ENCODE measurements around the gene PALMD. TPM values are rescaled to one million over a fixed set of nuclear protein-coding genes. Genes with fewer than 3 reads are reported as not detected.
A peak's percentile ranks its signal among the peaks of the same experiment; 100 is the strongest.

PALMD gene
- total RNA-seq, 1 experiment from 2014 or later, result 8.0 TPM

- H3F3A ChIP-seq (ENCODE audit: low read length, unreplicated experiment), result no peaks in the 10 kb centered on the region
- no peak overlapping the region for H3K27ac ChIP-seq (ENCODE audit: low read length)
- no peaks in the 10 kb centered on the region for H3K27me3 ChIP-seq (ENCODE audit: low read length)
- CTCF ChIA-PET, result interaction anchor here (1.5 kb wide), 1 partner anchor 16 kb away, joined by 3 read pairs; no protein-coding TSS in a partner anchor
- no peak overlapping the region for H3K4me2 ChIP-seq (ENCODE audit: low read length)
- no peak for DNase-seq
- H4K20me1 ChIP-seq (ENCODE audit: low read length), result no peaks in the 10 kb centered on the region
- peaks cover 7% of the 10 kb centered on the region; the same call in 1 of the 2 replicates for H3K4me1 ChIP-seq (ENCODE audit: insufficient read depth, low read length)
- H3K9me2 ChIP-seq (replicated peaks; ENCODE audit: low read length), result no peaks in the 10 kb centered on the region
- intact Hi-C loops (cut with micrococcal nuclease), result no loop called here
- no peak for TF ChIP-seq CTCF (conservative IDR thresholded peaks at IDR 0.05; ENCODE audit: low read depth, low read length)
- no peak for TF ChIP-seq EZH2phosphoT487 (IDR thresholded peaks at IDR 0.05; ENCODE audit: borderline replicate concordance, low read length)
- no peak for TF ChIP-seq EZH2 (IDR thresholded peaks at IDR 0.05; ENCODE audit: low read length, unreplicated experiment)
- H2AFZ ChIP-seq (ENCODE audit: low read length), result no peak overlapping the region
- H3K4me3 ChIP-seq (ENCODE audit: low read length), result no peak overlapping the region
- POLR2A ChIA-PET (ENCODE audit: unreplicated experiment), result no interaction called here
- peak; percentile 22; the same call in 1 of the 2 replicates for ATAC-seq
- no peaks in the 10 kb centered on the region for H3K9me3 ChIP-seq (ENCODE audit: low read length)
- H3K9ac ChIP-seq (ENCODE audit: low read length), result no peak overlapping the region
- H3K36me3 ChIP-seq (ENCODE audit: low read depth, low read length), result no peaks in the 10 kb centered on the region
- no peaks in the 10 kb centered on the region for H3K79me2 ChIP-seq (ENCODE audit: low read length)
- no TSS peak for BruUV-seq (replicated peaks)
Observed at GRCh38 chr1:99669821-99670220, 23.9 kb downstream of the PALMD start.

- Histone ChIP-seq H3K27ac (ENCODE audit: low read length) (no peak overlapping the region), H3K9me2 (replicated peaks; ENCODE audit: low read length) (no peaks in the 10 kb centered on the region), H3K79me2 (ENCODE audit: low read length) (no peaks in the 10 kb centered on the region), H3K36me3 (ENCODE audit: low read depth, low read length) (no peaks in the 10 kb centered on the region), H2AFZ (ENCODE audit: low read length) (no peak overlapping the region), H3K4me3 (ENCODE audit: low read length) (no peak overlapping the region), H4K20me1 (ENCODE audit: low read length) (no peaks in the 10 kb centered on the region), H3K4me1 (ENCODE audit: insufficient read depth, low read length) (peaks cover 7% of the 10 kb centered on the region; the same call in 1 of the 2 replicates), H3K9me3 (ENCODE audit: low read length) (no peaks in the 10 kb centered on the region), H3K4me2 (ENCODE audit: low read length) (no peak overlapping the region), H3F3A (ENCODE audit: low read length, unreplicated experiment) (no peaks in the 10 kb centered on the region), H3K9ac (ENCODE audit: low read length) (no peak overlapping the region), H3K27me3 (ENCODE audit: low read length) (no peaks in the 10 kb centered on the region)
- ChIA-PET CTCF (interaction anchor here (1.5 kb wide), 1 partner anchor 15 kb away, joined by 3 read pairs; no protein-coding TSS in a partner anchor), POLR2A (ENCODE audit: unreplicated experiment) (no interaction called here)
- intact Hi-C loops (cut with micrococcal nuclease), result no loop called here
- no TSS peak for BruUV-seq (replicated peaks)
- ATAC-seq (no peak), DNase-seq (no peak)
- TF ChIP-seq EZH2phosphoT487 (IDR thresholded peaks at IDR 0.05; ENCODE audit: borderline replicate concordance, low read length) (no peak), EZH2 (IDR thresholded peaks at IDR 0.05; ENCODE audit: low read length, unreplicated experiment) (no peak), CTCF (conservative IDR thresholded peaks at IDR 0.05; ENCODE audit: low read depth, low read length) (no peak)
Observed at GRCh38 chr1:99670583-99670982, 24.7 kb downstream of the PALMD start.

DNA sequence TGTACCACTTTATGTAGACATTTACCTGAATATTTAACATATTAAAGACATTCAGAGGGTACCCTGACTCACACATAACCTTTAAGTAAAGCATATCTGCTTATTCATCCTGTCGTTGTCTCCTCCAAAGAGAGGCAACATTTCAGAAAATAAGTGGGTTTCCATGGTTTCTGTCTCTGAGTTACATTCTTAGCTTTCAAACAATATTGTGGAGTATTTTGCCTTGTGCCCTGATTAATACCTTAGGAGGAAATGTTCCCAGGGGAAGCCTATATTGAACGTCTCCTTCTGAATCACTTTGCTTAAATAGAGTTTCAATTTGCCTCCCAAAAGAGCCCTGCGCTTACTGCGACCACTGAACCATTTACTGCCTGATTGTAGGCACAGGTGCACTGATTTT, 26.1 kb downstream of the PALMD start:
- ChIA-PET CTCF (no interaction called here), POLR2A (ENCODE audit: unreplicated experiment) (no interaction called here)
- intact Hi-C loops (cut with micrococcal nuclease), result no loop called here
- Histone ChIP-seq H3K9me3 (ENCODE audit: low read length) (no peaks in the 10 kb centered on the region), H3K36me3 (ENCODE audit: low read depth, low read length) (no peaks in the 10 kb centered on the region), H3K27me3 (ENCODE audit: low read length) (no peaks in the 10 kb centered on the region), H3K27ac (ENCODE audit: low read length) (no peak overlapping the region), H2AFZ (ENCODE audit: low read length) (no peak overlapping the region), H3K4me3 (ENCODE audit: low read length) (no peak overlapping the region), H3F3A (ENCODE audit: low read length, unreplicated experiment) (no peaks in the 10 kb centered on the region), H3K79me2 (ENCODE audit: low read length) (no peaks in the 10 kb centered on the region), H3K9ac (ENCODE audit: low read length) (no peak overlapping the region), H3K9me2 (replicated peaks; ENCODE audit: low read length) (no peaks in the 10 kb centered on the region), H3K4me1 (ENCODE audit: insufficient read depth, low read length) (peaks cover 15% of the 10 kb centered on the region), H3K4me2 (ENCODE audit: low read length) (no peak overlapping the region), H4K20me1 (ENCODE audit: low read length) (no peaks in the 10 kb centered on the region)
- no peak for DNase-seq
- no peak for ATAC-seq
- no TSS peak for BruUV-seq (replicated peaks)
- TF ChIP-seq EZH2 (IDR thresholded peaks at IDR 0.05; ENCODE audit: low read length, unreplicated experiment) (no peak), EZH2phosphoT487 (IDR thresholded peaks at IDR 0.05; ENCODE audit: borderline replicate concordance, low read length) (no peak), CTCF (conservative IDR thresholded peaks at IDR 0.05; ENCODE audit: low read depth, low read length) (no peak)

All from PC-3 (cell line).